CD4-positive, alpha-beta T cell treated with Interleukin-17A for 4 hours (primary cell): Measurements from ENCODE around the gene PIAS4.

ENCODE experiments used
- DNase-seq: peaks from one replicate; pipeline ENCODE4 v3.0.0-alpha.2; 2020; ENCODE audit warnings: mixed read lengths

Gene PIAS4

GRCh38 chr19:4043401-4043800, 35.9 kb downstream of the PIAS4 start:
- no peak for DNase-seq

GRCh38 chr19:4043966-4044715, 36.6 kb downstream of the PIAS4 start:
- no peak for DNase-seq

DNA sequence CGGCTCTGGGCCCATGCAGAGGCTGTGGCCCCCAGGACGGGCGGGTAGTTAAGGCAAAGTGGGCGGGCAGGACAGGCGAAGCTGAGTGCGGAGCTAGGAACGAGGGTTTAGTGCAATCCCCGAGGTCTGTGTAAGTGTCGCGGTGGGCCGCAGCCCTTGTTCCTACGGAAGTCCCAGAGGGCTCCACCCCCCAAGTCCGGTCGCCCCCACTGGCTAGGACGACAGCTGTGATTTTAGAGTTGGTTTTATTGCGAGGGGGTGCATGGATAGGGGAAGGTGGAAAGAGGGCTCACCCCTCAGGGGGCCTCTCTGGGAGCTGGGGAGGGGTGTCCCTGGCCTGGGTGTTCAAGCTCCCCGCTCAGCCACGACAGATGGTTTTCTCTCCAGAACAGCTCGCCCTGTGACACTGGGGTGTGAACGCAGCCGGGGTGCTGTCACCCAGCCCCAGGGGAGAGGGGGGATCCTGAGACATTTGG, 37.5 kb downstream of the PIAS4 start:
- no peak for DNase-seq

- DNase-seq, result no peak
Observed at GRCh38 chr19:4045597-4046361, 38.2 kb downstream of the PIAS4 start.

- no peak for DNase-seq
Observed at GRCh38 chr19:4046362-4046691, 38.8 kb downstream of the PIAS4 start.

GRCh38 chr19:4046946-4047683, 39.6 kb downstream of the PIAS4 start:
- no peak for DNase-seq

DNA sequence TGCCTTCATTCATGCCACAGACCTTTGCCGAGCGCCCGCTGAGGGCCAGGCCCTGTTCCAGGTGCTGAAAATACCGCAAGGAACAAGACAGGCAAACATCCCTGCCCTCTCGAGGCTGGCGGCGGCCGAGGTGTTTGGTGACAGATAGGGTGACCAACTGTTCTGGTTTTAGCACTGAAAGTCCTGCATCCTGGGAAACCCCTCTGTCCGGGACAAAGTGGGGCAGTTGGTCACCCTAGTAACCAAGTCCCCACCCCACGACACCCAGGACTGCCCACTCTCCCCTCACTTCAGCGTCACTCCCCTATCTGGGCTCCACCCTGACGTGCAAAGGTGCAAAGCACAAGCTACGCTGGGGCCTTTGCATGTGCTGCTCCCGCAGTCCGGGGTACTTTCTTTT, 41.9 kb downstream of the PIAS4 start:
- DNase-seq, result no peak

DNA sequence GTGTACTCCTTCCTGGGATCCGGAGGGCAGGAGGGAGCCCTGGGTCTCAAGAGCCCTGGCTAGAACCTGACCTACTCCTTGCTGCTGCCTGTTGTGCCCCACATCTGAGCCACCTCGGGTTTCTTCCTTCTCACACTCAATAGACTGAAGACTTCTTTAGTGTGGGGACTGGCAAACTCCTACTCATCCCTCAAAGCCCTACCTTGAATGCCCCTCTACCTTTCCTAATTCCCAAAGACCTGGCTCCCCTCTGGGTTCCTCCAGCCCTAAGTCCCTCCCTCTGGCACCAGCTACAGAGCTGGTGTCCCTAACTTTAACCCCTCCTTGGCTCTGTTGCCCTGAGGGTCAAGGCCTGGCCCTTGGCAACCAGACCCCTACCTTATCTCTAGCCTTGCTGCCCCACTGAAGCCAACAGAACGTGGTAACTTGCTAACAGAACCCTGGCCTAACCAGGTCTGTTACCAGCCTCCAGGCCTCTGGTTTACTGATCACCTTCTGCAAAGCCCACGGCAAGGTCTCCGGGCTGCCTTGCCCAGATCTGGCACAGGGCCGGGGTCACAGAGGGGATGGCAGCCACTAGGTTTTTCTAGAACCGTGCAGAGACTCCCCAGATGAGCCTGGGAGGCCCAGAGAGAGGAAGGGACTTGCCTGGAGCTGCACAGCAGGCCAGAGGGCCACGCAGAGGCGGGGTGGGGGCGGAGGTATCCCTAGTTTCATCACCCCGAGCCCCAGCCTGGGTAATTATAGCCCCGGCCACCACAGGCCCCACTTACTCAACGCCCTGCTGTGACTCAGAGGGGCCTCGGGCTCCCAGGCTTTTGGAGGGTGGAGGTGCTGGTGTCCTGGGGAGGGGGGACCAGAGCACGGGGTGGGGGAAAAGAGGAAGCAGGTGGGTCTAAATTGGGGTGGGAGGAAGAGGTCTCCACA, 43.9 kb downstream of the PIAS4 start:
- no peak for DNase-seq

GRCh38 chr19:4052114-4052992, 44.8 kb downstream of the PIAS4 start:
- DNase-seq, result no peak

- DNase-seq, result no peak
Observed at GRCh38 chr19:4052993-4053422, 45.5 kb downstream of the PIAS4 start.

DNA sequence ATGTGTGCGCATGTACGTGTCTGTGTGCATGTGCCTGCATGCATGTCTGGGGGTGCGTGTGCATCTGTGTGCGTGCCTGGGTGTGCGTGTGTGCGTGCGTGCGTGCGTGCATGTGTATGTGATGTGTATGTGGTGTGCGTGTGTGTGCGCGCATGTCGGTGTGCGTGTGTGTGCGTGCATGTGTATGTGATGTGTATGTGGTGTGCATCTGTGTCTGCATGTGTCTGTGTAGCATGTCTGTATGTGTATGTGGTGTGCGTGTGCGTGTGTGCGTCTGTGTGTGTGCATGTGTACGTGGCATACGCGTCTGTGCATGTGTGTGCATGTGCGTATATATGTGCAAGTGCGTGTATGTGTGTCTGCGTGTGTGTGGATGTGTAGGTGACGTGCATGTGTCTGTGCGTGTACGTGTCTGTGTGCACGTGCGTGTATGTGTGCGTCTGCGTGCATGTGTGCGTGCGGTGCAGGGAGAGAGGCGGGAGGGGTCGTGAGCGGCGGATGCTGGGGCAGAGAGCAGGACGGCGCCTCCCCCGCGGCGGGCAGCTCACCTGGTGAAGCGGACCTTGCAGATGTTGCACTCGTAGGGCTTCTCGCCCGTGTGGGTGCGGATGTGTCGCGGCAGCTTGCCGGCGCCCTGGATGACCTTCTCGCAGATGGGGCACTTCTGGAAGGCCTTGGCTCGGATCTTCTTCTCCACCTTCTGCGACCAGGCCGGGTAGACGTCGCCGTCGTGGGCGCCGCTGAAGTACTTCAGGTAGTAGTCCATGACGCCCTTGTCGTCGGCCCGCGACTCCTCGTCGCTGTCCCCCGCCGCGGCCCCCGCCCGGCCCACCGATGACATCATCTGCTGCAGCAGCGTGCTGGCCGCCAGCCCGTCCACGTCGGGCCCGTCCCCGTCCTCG, 46.1 kb downstream of the PIAS4 start:
- no peak for DNase-seq

GRCh38 chr19:4054441-4055208, 47.1 kb downstream of the PIAS4 start:
- DNase-seq, result no peak

DNA sequence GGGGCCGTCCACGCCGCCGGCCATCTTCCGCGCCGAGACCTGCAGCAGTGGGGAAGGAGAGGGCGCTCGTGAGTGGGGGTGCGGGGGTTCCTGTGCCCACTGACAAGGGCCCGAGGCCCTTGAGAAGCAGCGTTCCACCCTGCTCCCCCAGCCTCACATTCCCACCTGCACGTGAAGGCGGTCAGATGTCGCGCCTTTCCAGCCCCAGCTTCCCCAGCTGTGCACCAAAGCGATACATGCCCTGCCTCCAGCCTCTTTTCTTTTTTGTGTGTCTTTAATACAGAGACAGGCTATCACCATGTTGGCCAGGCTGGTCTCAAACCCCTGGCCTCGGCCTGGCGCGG, 47.6 kb downstream of the PIAS4 start:
- DNase-seq, result no peak

DNA sequence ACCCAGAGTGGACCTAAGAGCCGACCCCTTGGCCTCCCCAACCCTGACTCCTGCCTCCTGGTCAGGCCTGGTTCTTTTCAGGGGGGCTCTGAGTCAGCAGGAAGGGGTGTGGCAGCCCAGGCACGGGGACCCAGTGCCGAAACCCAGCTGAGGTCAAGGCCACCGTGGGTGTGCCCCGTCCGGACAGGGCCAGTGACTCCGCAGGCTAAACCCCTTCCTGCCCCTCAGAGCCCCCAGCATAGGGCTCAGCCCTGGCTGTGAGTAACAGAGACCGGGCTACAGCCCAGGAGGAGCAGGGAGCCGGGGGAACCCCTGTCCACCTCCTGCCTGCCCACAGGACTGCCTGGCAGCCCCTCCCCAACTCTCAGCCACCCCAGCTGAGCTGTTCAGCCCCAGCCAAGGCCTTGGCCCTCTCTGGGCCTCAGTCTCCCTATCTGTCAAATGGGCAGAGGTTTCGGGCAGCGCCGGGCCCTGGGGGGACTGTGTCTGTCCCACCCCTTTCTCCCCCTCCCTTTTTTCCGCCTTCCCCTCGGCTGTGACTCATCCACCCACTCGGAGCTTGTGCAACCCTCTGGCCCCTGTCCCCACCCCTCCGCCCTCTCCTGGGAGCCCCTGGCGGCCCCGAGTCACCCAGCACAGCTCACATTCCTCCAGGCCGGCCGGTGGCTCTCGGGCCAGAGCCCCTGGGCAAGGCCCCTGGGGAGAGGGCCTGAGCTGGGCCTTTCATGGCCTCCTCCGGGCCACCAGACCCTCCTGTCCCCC, 50.6 kb downstream of the PIAS4 start:
- DNase-seq, result peak; percentile 43

- no peak for DNase-seq
Observed at GRCh38 chr19:4058693-4059452, 51.3 kb downstream of the PIAS4 start.

DNA sequence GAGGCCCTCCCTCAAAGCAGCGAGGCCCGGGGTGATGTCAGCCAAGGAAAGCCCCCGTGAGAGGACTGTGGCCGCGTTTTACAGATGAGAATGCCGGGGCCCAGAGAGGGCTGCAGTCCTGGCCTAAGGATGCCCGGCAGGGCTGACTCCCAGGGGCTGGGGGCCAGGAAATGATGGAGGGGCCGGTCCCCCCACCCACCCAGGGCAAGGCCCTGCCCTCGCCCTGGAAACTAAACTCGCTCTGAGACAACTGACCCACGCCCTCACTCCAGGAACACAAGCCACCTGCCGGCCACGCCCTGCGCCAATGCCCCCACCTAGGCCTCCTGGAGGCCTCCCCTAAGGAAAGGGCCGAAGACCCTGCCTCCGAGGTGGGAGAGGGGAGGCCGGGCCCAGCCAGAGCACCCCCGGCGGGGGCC, 51.9 kb downstream of the PIAS4 start:
- no peak for DNase-seq

- peak; percentile 49 for DNase-seq
Observed at GRCh38 chr19:4059891-4060620, 52.5 kb downstream of the PIAS4 start.
